ENCODE results near the gene PATL1. TPM values are rescaled to one million over a fixed set of nuclear protein-coding genes. Genes with fewer than 3 reads are reported as not detected.

PATL1 gene
- total RNA-seq, 1 experiment from 2014 or later, result 27.6 TPM

DNA sequence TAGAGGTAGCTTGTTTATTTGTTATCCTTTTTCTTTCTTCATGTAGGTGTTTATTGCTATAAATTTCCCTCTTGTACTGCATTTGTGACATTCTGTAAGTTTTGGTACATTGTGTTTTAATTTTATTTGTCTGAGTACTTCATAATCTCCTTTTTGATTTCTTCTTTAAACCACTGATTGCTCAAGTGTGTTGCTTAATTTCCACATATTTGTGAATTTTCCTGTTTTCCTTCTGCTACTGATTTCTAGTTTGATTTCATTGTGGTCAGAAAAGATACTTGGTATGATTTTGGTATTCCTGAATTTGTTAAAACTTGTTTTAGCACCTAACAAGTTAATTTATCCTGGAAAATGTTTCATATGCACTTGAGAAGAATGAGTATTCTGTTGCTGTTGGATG is 29.7 kb upstream of the PATL1 start:
- no peak overlapping the region for H3K4me3 Mint-ChIP-seq
- CTCF ChIA-PET, result no interaction called here
- H3K27ac Mint-ChIP-seq, result no peak overlapping the region
- H3K4me1 Mint-ChIP-seq, result no peaks in the 10 kb centered on the region
- peaks cover 49% of the 10 kb centered on the region for H3K9me3 Mint-ChIP-seq
- POLR2A ChIA-PET, result no interaction called here
- ATAC-seq, result no peak
- TF ChIP-seq NFYB (CRISPR knock-in tag; conservative IDR thresholded peaks at IDR 0.05; ENCODE audit: low read depth), result no peak
- no peak for TF ChIP-seq EMX1 (CRISPR knock-in tag; IDR thresholded peaks at IDR 0.05)
- TF ChIP-seq, protein P1, sequence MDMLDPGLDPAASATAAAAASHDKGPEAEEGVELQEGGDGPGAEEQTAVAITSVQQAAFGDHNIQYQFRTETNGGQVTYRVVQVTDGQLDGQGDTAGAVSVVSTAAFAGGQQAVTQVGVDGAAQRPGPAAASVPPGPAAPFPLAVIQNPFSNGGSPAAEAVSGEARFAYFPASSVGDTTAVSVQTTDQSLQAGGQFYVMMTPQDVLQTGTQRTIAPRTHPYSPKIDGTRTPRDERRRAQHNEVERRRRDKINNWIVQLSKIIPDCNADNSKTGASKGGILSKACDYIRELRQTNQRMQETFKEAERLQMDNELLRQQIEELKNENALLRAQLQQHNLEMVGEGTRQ (CRISPR knock-in tag; IDR thresholded peaks at IDR 0.05), result no peak
- no peak for TF ChIP-seq NR3C1 (CRISPR knock-in tag; conservative IDR thresholded peaks at IDR 0.05; ENCODE audit: low read depth)
- no peak for TF ChIP-seq E2F4 (CRISPR knock-in tag; IDR thresholded peaks at IDR 0.05; ENCODE audit: borderline replicate concordance, low read depth)
- TF ChIP-seq ZNF232 (CRISPR knock-in tag; IDR thresholded peaks at IDR 0.05), result no peak
- TF ChIP-seq KAT7 (CRISPR knock-in tag; IDR thresholded peaks at IDR 0.05; ENCODE audit: borderline replicate concordance), result no peak
- TF ChIP-seq AR (CRISPR knock-in tag; IDR thresholded peaks at IDR 0.05), result no peak
- TF ChIP-seq ZNF219 (CRISPR knock-in tag; IDR thresholded peaks at IDR 0.05; ENCODE audit: borderline replicate concordance), result no peak
- no peak for TF ChIP-seq ESRRA (CRISPR knock-in tag; IDR thresholded peaks at IDR 0.05; ENCODE audit: borderline replicate concordance)
- TF ChIP-seq FOXP1 (CRISPR knock-in tag; IDR thresholded peaks at IDR 0.05; ENCODE audit: borderline replicate concordance), result no peak
- no peak for TF ChIP-seq SOX15 (CRISPR knock-in tag; IDR thresholded peaks at IDR 0.05)
- TF ChIP-seq ZNF138 (CRISPR knock-in tag; conservative IDR thresholded peaks at IDR 0.05), result no peak
- no peak for TF ChIP-seq ZNF671 (CRISPR knock-in tag; IDR thresholded peaks at IDR 0.05)
- no peak for TF ChIP-seq ZMAT4 (CRISPR knock-in tag; IDR thresholded peaks at IDR 0.05)
- TF ChIP-seq, protein P2, sequence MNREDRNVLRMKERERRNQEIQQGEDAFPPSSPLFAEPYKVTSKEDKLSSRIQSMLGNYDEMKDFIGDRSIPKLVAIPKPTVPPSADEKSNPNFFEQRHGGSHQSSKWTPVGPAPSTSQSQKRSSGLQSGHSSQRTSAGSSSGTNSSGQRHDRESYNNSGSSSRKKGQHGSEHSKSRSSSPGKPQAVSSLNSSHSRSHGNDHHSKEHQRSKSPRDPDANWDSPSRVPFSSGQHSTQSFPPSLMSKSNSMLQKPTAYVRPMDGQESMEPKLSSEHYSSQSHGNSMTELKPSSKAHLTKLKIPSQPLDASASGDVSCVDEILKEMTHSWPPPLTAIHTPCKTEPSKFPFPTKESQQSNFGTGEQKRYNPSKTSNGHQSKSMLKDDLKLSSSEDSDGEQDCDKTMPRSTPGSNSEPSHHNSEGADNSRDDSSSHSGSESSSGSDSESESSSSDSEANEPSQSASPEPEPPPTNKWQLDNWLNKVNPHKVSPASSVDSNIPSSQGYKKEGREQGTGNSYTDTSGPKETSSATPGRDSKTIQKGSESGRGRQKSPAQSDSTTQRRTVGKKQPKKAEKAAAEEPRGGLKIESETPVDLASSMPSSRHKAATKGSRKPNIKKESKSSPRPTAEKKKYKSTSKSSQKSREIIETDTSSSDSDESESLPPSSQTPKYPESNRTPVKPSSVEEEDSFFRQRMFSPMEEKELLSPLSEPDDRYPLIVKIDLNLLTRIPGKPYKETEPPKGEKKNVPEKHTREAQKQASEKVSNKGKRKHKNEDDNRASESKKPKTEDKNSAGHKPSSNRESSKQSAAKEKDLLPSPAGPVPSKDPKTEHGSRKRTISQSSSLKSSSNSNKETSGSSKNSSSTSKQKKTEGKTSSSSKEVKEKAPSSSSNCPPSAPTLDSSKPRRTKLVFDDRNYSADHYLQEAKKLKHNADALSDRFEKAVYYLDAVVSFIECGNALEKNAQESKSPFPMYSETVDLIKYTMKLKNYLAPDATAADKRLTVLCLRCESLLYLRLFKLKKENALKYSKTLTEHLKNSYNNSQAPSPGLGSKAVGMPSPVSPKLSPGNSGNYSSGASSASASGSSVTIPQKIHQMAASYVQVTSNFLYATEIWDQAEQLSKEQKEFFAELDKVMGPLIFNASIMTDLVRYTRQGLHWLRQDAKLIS (CRISPR knock-in tag; IDR thresholded peaks at IDR 0.05; ENCODE audit: borderline replicate concordance), result no peak
- no peak for TF ChIP-seq ELF4 (CRISPR knock-in tag; IDR thresholded peaks at IDR 0.05; ENCODE audit: low read depth)
- peaks cover 9% of the 10 kb centered on the region; the same call in 1 of the 2 replicates for H3K36me3 Mint-ChIP-seq
- no peak for DNase-seq (ENCODE audit: low spot score)
- H3K27me3 Mint-ChIP-seq (ENCODE audit: low read depth), result peaks cover 14% of the 10 kb centered on the region

- Mint-ChIP-seq H3K27me3 (ENCODE audit: low read depth) (peaks cover 18% of the 10 kb centered on the region), H3K9me3 (peaks cover 52% of the 10 kb centered on the region), H3K36me3 (peaks cover 5% of the 10 kb centered on the region; the same call in 1 of the 2 replicates), H3K4me3 (no peak overlapping the region), H3K27ac (no peak overlapping the region), H3K4me1 (no peaks in the 10 kb centered on the region)
- ATAC-seq (no peak), DNase-seq (ENCODE audit: low spot score) (no peak)
- POLR2A ChIA-PET, result no interaction called here
- TF ChIP-seq TCF7 (CRISPR knock-in tag; IDR thresholded peaks at IDR 0.05; ENCODE audit: low read depth), result no peak
- TF ChIP-seq MLX (CRISPR knock-in tag; IDR thresholded peaks at IDR 0.05), result no peak
- no peak for TF ChIP-seq ZMAT4 (CRISPR knock-in tag; IDR thresholded peaks at IDR 0.05)
- TF ChIP-seq, protein P3, sequence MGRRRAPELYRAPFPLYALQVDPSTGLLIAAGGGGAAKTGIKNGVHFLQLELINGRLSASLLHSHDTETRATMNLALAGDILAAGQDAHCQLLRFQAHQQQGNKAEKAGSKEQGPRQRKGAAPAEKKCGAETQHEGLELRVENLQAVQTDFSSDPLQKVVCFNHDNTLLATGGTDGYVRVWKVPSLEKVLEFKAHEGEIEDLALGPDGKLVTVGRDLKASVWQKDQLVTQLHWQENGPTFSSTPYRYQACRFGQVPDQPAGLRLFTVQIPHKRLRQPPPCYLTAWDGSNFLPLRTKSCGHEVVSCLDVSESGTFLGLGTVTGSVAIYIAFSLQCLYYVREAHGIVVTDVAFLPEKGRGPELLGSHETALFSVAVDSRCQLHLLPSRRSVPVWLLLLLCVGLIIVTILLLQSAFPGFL (CRISPR knock-in tag; IDR thresholded peaks at IDR 0.05; ENCODE audit: borderline replicate concordance), result no peak
- no peak for TF ChIP-seq ZNF121 (CRISPR knock-in tag; IDR thresholded peaks at IDR 0.05)
- CTCF ChIA-PET, result interaction anchor here (3.0 kb wide), 1 partner anchor 13 kb away, joined by 11 read pairs; no protein-coding TSS in a partner anchor
Observed at GRCh38 chr11:59692915-59693314, 24.1 kb upstream of the PATL1 start.
